Measurements from ENCODE around the gene IRX1.

The IRX1 gene

GRCh38 chr5:3590161-3590966 lies 5.3 kb upstream of the IRX1 start:
- TF ChIP-seq CTCF (conservative IDR thresholded peaks at IDR 0.05; ENCODE audit: control insufficient read depth, insufficient read depth, low read depth, low read length), result no peak
- H3K4me3 ChIP-seq (ENCODE audit: control insufficient read depth, low read depth, low read length), result no peak overlapping the region
- DNase-seq (ENCODE audit: low read depth), result no peak

GRCh38 chr5:3590967-3591900 lies 4.4 kb upstream of the IRX1 start:
- no peak for TF ChIP-seq CTCF (conservative IDR thresholded peaks at IDR 0.05; ENCODE audit: control insufficient read depth, insufficient read depth, low read depth, low read length)
- no peak overlapping the region for H3K4me3 ChIP-seq (ENCODE audit: control insufficient read depth, low read depth, low read length)
- DNase-seq (ENCODE audit: low read depth), result no peak

- no peak for TF ChIP-seq CTCF (conservative IDR thresholded peaks at IDR 0.05; ENCODE audit: control insufficient read depth, insufficient read depth, low read depth, low read length)
- H3K4me3 ChIP-seq (ENCODE audit: control insufficient read depth, low read depth, low read length), result no peak overlapping the region
- DNase-seq (ENCODE audit: low read depth), result no peak
These were observed 3.3 kb upstream of the IRX1 start for GRCh38 chr5:3592298-3592697.

GRCh38 chr5:3593771-3594509 lies 1.7 kb upstream of the IRX1 start:
- no peak overlapping the region for H3K4me3 ChIP-seq (ENCODE audit: control insufficient read depth, low read depth, low read length)
- no peak for TF ChIP-seq CTCF (conservative IDR thresholded peaks at IDR 0.05; ENCODE audit: control insufficient read depth, insufficient read depth, low read depth, low read length)
- peak; percentile 38 for DNase-seq (ENCODE audit: low read depth)

- peak; percentile 14 for DNase-seq (ENCODE audit: low read depth)
- peak overlapping the region; percentile 6 for H3K4me3 ChIP-seq (ENCODE audit: control insufficient read depth, low read depth, low read length)
- TF ChIP-seq CTCF (conservative IDR thresholded peaks at IDR 0.05; ENCODE audit: control insufficient read depth, insufficient read depth, low read depth, low read length), result no peak
These were observed 1.1 kb upstream of the IRX1 start for GRCh38 chr5:3594510-3595005.

- peak; percentile 7 for DNase-seq (ENCODE audit: low read depth)
- no peak for TF ChIP-seq CTCF (conservative IDR thresholded peaks at IDR 0.05; ENCODE audit: control insufficient read depth, insufficient read depth, low read depth, low read length)
- peak overlapping the region; percentile 50 for H3K4me3 ChIP-seq (ENCODE audit: control insufficient read depth, low read depth, low read length)
These were observed 711 bp downstream of the IRX1 start for GRCh38 chr5:3596261-3596825.
